Limb (tissue), 2 donors: ENCODE results near the gene SOAT1.
A peak's percentile ranks its signal among the peaks of the same experiment; 100 is the strongest.
"Not testable (repeated sequence)": the region's sequence is repeated elsewhere in the genome, so short reads cannot be mapped to it uniquely, and the experiment has no call there.

Experiments used
- DNase-seq, 2 donors: peaks; one replicate each; pipeline ENCODE4 v3.0.0-alpha.2; 2016; ENCODE audit errors: extremely low spot score in 2 of 2

SOAT1 gene

DNA sequence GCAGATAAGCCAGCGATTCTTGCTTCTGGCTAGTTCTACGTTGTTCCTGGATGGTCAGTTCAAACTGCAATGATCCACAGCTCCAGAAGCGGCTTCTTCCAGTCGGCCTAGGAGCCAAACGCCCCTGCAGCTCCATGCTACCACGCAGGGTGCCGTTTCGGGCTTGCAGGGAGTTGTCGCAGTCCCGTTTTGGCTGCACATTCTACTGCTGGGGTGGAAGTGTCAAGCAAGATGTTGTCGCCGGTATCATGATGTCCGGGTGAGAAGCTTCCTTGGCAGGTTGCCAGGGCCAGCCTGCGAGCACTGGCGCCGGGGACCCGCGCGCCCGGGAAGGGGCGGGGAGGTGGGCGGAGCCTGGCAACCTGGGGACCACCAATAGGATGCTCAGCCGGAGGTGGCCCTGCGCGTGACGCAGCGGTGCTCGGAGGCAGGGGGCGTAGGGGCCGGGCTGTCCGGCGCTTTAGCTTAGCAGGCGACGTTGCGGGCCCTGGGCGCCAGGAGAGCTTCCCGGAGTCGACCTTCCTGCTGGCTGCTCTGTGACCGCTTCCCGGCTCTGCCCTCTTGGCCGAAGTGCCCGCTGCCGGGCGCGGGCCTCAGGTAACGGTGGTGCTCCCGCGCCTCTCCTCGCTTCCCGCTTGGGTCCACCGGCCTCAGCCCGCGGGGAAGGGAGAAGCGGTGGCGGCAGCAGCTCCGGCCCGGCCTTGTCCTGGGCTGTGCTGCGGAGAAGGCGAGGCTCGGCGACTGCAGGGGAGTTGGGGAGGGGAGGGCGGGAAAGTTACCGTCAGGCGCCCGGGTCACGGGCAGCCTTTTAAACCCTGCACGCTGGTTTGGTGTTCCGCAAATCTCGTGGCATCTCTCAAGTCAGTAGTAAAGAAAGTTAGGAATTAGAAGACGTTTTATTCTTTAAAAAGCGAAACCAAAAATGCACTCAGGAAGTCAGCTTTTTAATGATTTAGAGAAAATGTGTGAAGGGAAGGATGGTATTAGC, at the start of gene SOAT1:
TSS of gene SOAT1 (plus strand) at position 458 of the 988 bp plus-strand sequence. CDS start 8,888 bp downstream, outside the sequence.
- peak; percentile 90 to 95 for DNase-seq

DNA sequence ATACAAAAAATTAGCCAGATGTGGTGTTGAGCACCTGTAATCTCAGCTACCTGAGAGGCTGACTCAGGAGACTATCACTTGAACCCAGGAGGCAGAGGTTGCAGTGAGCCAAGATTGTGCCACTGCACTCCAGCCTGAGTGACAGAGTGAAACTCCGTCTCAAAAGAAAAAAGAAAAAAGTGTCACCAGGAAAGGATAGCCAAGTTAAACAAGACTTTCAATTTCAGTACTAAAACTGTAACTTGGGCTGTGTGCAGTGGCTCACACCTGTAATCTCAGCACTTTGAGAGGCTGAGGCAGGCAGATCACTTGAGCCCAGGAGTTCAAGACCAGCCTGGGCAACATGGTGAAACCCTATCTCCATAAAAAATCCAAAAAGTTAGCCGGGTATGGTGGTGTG, 48.2 kb upstream of the SOAT1 start:
- DNase-seq, result not testable (repeated sequence)

DNA sequence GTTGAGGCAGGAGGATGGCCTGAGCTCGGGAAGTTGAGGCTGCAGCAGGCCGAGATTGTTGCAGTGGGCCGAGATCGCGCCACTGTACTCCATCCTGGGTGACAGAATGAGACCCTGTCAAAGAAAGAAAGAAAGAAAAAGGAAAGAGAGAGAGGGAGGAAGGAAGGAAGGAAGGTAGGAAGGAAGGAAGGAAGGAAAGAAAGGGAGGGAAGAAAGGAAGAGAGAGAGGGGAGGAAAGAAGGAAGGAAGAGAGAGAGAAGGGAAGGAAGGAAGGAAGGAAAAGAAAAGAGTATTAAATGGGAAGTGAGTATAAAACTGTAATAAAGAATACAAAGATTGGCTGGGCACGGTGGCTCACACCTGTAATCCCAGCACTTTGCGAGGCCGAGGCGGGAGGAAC, 45.7 kb upstream of the SOAT1 start:
- DNase-seq, result no peak

DNA sequence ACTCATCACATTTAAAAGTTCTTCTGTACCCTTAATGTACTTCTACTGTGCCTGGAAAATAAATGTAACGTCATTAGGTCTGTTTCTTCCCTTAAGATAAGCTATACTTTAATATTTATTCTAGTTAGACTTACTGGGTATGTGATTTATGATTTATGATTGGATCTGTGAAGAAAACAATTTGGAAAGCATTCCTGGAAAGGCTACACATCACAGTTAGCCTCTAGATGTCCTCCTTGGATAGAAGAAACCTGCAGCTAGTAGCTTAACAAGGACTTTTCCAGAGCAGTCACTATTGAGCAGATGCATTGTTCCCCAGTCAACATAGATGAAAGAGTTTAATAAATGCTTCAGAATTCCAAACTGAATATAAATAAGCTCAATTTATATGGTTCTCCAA, 41.9 kb upstream of the SOAT1 start:
- DNase-seq, result peak in 1 of 2 donors; percentile 23

DNA sequence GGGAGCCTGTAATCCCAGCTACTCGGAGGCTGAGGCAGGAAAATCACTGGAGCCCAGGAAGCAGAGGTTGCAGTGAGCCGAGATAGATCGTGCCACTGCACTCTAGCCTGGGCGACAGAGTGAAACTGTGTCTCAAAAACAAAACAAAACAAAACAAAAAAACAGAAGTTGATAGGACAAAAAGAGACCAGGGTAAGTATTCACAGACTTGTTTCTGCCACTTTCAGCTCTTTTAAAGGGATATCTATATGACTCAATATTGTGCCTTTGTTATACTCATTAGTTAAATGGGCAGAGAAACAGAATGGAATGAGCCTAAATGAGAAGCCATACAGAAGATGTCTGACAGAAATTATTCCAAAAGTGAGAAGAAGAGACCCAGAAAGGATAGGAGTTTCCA, 41.0 kb upstream of the SOAT1 start:
- DNase-seq, result no peak

DNA sequence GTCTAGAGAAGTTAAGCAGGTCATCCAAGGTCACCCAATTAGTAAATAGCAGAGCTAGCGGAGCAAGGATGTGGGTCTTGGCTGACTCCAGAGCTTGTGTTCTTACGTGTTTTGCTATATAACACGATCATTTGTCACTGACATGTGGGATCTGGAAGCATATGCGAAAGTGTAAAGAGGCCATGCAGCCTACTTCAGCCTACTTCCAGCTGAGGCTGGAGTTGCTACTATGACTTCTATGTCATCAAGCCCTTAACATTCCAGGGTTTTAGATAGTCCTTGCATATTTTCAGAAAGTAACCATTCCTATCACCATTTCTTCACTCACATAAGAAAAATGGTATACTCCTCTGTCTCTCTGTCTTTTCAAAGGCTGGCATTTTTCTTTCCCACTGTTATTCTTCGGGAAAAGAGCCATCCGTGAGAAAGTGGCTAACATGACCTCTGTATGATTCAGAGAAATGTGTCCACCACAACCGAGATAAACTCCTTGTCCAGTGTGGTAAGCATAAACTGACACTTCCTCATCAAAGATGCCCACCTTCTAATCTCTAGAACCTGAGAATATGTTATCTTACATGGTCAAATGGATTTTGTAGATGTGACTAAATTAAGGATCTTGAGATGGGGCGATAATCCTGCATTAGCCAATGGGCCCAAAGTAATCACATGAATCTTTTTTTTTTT, 40.2 kb upstream of the SOAT1 start:
- DNase-seq, result no peak

DNA sequence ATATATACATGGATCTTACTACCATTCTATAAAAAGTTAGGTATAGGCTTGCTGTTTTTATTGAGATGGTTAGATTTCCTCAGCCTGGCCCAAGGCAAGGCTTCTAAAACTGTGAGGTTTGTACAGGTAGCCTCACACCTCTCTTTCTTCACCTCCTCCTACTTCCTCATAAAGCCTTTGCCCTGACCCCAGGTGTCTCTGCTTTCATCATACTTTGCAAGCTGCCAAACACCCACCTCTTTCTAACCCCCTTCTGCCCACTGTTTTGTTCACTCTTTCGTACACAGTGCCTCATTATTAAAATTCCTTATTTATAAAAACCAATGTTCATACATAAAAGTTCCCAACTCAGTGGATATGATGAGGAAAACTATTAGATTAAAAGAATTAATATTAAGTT, 31.4 kb upstream of the SOAT1 start:
- DNase-seq, result no peak

DNA sequence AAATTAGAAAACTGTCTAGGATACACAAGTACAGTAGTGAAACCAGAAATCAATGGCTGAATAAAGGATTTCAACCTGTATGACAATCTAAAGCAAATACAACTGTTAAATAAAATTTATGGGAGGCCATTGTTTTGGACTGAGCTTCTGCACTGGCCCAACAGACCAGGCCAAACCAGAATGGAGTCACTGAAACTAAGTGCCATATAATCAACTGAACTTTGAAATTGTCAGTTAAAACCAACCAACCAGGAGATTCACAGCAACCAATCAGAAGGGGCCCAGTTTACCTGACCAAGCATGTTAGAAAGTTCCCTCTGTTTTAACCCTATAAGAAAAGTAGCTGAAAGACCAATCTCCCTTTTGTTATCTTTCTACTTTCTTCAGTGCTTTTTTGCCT, 30.5 kb upstream of the SOAT1 start:
- DNase-seq, result no peak

DNA sequence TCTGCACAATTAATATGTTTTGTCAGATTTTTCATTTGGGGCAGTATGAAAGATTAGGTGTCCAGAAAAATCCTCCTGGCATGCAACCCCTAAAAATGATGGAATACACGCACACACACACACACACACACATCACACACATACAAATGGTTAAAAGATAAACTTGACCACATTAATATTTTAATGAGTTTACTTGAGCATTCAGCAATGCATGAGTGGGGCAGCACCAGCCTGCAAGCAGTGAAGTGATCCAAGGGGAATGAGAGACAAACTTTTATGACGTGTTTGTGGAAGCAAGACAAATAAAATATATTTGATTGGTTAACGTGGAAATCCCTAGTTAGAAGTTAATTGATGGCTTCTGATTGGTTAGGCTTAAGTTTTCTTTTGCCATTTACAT, 29.1 kb upstream of the SOAT1 start:
- no peak for DNase-seq

DNA sequence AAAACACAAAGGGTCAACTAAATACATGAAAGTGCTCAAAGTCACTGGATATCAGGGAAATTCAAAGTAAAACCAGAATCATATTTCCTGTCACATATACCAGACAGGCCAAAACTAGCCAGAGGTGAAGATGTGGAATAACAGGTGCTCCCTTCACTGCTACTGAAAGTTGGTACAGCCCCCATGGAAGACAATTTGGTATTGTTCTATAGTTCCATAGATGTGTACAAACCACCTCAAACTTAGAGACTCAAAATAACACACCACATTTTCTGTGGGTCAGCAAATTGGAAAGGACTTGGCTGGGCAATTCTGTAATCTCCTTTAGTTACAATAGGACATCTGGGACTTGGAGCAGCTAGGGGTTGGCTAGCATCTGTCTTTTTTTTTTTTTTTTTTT, 24.5 kb upstream of the SOAT1 start:
- DNase-seq, result no peak

DNA sequence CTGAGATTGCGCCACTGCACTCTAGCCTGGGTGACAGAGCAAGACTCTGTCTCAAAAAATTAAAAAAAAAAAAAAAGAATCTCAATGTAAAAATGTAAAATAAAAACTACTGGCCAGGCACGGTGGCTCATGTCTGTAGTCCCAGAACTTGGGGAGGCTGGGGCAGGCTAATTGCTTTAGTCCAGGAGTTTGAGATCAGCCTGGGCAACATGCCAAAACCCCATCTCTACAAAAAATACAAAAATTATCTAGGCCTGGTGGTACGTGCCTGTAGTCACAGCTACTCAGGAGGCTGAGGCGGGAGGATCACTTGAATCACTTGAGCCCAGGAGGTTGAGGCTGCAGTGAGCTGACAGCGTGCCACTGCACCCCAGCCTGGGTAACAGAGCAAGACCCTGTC, 19.2 kb upstream of the SOAT1 start:
- DNase-seq, result not testable (repeated sequence)

DNA sequence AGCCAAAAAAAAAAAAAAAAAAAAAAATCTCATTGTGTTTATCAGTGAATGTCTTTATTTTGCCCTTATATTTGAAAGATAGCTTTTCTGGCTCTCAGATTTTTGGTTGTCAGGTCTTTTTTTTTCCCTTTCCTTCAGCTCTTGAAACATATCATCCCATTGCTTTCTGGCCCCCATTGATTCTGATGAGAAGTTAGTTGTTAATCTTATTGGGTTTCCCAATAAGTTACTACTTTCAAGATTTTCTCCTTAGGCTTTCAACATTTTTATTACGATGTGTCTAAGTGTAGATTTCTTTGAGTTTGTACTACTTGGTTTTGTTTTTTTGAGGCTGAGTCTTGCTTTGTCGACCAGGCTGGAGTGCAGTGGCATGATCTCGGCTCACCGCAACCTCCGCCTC, 14.7 kb upstream of the SOAT1 start:
- no peak for DNase-seq

DNA sequence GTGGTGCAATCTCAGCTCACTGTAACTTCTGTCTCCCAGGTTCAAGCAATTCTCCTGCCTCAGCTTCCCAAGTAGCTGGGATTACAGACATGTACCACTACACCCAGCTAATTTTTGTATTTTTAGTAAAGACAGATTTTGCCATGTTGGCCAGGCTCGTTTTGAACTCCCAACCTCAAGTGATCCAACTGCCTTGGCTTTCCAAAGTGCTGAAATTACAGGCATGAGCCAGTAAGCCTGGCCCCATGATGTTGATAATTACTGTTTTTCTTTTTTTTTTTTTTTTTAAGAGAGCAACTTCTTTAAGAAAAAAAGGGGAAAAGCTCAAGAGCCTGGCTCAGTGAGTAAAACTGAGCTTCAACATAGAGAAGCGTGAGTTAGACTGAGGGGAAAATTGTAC, 9.6 kb upstream of the SOAT1 start:
- DNase-seq, result no peak

DNA sequence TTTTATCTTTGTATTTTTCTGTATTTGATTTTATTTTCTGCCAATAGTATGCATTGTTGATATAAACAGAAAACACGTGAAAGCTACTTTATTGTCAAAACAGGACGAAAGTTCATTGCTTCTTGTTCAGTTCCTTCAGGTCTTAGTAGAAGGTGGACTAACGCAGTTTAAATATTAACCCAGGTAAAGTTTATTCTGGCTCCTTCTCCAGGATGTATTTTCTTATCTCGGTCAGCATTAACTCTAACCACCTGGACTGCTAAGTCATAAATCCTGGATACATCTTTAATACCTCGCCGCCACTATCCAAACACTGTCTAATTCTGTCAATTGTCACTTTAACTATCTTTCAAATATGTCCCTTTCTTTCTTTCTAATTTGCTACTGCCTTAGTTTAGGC, 5.7 kb upstream of the SOAT1 start:
- no peak for DNase-seq

DNA sequence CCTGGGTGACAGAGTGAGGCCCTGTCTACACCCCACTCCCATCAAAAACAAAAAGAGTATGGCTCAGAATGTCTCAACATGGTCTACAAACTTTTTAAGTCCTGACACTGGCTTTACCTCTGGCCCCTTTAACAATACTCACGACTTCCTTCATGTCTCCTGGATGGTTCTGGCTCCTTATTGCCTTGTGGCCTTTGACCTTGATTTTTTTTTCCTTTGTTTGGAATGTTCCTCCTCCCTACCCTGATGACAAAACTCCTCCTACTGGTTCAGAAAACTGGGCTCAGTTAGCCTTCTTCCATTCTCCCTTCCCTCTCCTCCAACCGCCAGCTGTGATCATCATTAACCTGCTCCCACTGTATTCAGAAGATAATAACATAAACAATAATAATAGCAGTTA, 4.6 kb upstream of the SOAT1 start:
- no peak for DNase-seq

DNA sequence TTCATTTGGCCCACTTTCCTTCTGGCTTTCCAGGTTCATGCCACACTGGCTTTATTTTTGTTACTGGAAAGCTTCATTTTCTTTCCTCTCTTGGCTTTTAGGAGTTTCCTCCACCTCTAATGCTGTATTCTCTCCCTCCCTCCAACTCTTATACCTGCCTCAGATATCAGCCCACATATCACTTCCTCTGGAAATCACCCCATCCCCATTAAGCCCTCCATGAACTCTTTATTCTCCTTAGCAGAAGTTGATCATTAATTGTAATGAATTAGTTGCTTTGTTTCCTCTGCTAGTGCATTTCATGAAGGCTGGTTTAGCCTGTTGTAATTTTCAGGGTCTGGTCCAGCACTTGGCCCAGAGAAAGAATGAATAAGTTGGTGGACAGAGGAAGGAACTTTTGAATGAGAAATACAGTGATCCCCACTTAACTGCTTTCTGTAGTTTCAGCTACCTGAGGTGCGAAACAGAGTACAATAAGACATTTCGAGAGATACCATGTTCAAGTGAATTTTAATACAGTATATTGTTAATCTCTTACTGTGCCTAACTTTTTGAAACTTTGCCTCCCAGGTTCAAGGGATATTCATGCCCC, 1.7 kb downstream of the SOAT1 start:
- DNase-seq, result no peak

DNA sequence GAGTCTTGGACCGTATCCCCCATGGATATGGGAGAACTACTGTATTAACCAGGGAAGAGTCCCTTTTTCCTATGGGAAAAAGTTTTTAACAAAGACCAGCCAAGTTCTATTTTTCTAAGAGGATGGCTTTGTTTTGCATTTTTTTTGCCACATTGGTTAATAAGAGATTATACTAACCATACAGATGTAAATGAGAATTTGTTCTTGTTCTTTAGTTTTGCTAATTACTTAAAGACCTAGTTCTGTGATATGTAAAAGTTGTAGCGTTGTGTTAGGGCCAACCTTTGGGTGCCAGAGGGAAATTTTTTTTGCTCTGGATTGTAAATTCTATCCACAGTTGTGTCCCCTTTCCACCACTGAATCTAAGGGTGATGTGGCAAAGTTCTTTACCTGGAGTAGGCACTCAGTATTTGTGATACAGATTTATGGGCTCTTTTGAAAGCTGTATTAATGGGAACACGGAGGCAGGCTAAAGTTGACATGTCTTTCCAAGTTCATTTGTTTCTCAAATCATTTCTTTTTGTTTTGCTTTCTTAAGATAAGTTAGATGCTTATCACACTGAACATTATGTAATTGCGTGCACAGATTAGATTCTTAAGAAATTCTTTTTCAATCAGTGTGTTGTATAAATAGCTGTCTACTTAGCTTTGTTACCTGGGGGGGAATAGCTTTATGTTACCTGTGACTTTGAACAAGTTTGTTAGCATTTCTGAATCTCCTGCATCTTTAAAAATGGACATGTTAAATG, 2.9 kb downstream of the SOAT1 start:
- no peak for DNase-seq

DNA sequence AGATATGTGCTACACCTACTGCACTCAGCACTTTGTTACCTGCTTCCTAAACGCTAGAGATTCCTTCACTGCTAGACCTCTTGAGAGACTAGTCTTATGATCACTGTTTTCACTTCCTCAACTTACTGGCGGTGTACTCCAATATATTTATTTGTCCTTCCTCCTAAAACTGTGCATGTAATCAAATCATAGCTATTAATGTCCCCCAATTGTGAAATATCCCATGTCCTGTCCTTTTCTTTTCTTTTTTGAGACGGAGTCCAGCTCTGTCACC, 3.4 kb downstream of the SOAT1 start:
- no peak for DNase-seq

DNA sequence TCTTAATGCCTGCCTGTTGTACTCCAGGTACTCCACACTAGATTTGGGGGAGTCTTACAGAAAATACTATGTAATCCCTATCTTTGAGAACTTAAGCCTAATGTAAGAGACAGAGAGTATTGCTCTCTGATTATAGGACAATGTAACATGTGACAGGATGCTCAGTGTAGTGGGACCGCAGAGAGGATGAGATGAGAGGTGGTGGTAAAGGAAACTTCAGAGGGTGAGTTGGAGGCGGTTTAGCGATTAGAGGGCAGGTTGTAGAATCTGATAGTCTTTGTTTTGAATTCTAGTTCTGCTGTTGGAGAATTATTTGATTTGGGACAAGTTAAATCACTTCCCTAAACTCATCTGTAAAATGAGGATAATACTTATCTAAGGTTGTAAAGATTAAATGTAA, 5.4 kb downstream of the SOAT1 start:
- no peak for DNase-seq

DNA sequence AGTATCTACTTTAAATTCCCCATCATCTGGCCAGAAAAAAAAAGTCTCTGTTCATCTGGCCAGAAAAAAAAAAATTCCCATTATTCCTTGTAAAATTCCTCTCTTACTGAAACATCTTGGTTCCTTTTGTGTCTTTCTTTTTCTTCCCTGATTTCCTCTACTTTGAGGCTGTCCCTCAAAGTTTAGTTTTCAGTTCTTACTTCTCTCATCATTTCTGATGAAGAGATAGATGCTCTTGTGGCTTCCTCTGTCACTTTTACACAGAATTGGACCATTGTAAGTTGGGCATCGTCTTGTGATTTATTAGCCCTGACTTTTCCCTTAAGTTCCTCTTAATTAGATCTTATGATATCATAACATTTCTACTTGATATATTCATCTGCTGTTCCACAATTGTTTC, 6.5 kb downstream of the SOAT1 start:
- DNase-seq, result no peak

DNA sequence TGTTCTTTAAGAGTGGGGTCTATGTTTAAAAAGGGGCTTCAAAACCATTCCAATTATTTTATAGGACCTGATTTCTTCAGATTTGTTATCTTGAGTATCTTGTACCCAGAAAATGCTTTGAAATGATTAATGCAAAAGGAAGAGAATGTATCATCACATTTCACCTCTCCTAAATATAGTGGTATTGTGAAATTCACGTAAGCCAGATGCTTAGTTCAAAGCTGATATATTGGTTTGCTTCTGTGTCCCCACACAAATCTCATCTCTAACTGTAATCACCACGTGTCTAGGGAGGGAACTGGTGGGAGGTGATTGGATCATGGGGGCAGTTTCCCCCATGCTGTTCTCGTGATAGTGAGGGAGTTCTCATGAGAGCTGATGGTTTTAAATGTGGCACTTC, 8.5 kb downstream of the SOAT1 start:
- no peak for DNase-seq

DNA sequence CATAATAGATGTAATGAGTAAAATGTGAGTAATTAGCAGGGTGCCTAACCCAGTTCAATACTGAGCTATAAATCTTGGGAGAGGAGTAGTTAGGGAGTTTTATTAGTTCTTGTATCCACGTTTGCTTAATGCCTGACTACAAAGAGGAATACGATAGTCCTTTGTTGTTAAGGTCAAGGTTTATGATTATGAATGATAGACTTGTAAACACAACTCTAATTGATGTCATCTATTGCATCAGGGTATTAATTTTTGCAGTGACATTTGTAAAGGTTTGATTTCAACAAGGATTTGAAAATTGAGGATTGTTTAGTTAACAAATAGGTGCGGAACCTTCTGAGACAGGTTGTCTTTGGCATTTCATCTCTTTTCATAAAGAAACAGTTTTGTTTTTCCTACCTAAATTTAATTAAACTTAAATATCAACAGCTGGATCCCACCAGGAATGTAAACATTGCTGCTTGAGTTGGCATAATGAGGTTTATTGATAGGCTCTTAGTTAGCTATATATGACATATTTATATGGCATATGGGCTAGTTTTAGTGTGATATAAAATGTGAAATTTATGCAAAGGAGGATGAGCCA, 9.7 kb downstream of the SOAT1 start:
- DNase-seq, result no peak
